C4-2B (cell line): ENCODE results near the gene ADAM33.

Experiments used
- CTCF ChIP-seq: fragments of 450-650 bp; conservative IDR thresholded peaks from 2 replicates; pipeline ENCODE4 v1.5.1; 2017; ENCODE audit warnings: mild to moderate bottlenecking
- ZFX ChIP-seq: fragments of 450-650 bp; IDR thresholded peaks from 2 replicates; pipeline ENCODE4 v1.6.1; 2017

DNA sequence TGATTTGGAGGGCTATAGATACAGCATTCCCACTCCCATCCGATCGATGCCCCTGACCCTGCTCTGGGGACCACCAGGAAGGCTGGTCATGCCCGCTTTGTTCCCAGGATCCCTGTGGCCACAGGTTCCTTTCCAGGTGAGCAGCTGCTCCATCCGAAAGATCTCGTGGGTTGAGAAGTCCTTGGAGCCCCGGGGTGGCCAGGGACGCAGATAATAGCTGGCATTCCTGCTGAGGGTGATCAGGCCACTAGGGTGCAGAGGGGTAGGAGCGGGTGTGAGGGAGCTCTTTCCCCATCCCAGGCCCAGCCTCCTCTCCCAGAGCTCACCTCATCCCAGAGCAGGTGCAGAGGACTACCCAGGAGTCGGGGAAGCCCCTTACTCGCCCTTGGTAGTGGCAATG lies 7.4 kb downstream of the ADAM33 start:
- TF ChIP-seq CTCF (no peak), ZFX (no peak)
